ENCODE results near the gene COX19. TPM values are rescaled to one million over a fixed set of nuclear protein-coding genes. Genes with fewer than 3 reads are reported as not detected.

The COX19 gene
- total and polyA plus RNA-seq, 2 experiments from 2014 or later: 11.7 to 12.6 TPM

DNA sequence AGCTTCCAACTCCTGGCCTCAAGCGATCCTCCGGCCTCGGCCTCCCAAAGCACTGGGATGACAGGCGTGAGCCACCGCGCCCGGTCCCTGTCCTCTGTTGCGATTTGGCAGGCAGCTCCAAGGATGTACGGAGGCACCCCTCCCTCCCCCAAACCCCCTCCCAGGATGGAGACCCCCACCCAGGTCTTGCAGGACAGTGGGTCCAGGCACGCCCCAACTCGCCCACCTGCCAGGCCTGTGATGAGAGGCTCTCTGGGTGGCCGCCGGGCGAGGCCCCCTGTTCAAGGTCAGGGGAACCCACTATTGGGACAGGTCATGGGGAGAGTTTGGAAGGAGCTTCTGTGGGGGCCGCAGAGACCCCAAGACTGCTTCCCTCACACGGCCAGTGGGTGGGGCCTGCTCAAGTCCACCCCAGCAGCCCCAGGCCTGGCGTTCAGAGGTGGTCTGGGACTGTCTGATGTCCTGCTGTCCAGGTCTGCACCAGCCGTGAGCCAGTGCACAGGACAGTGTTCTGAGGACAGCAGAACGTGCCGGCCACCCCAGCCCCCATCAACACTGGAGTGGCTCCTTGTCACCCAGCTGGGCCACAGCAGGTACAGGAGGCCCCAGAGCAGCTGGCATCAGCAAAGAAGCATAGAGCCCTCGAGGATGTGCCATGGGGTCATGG lies 23.3 kb downstream of the COX19 start:
- Histone ChIP-seq H4K20me1 (replicated peaks; ENCODE audit: insufficient read depth) (no peaks in the 10 kb centered on the region), H3K36me3 (ENCODE audit: insufficient read depth) (no peaks in the 10 kb centered on the region), H2AFZ (no peak overlapping the region), H3K27ac (ENCODE audit: low read depth) (no peak overlapping the region), H3K9me2 (ENCODE audit: insufficient read depth) (no peaks in the 10 kb centered on the region), H3K4me1 (ENCODE audit: insufficient read depth) (no peaks in the 10 kb centered on the region; the same call in 1 of the 2 replicates), H3K4me3 (no peak overlapping the region), H3F3A (replicated peaks; ENCODE audit: low read depth) (peaks cover 6% of the 10 kb centered on the region; the same call in 1 of the 2 replicates), H3K79me2 (replicated peaks; ENCODE audit: insufficient read depth) (no peaks in the 10 kb centered on the region), H3K27me3 (ENCODE audit: insufficient read depth) (peaks cover 24% of the 10 kb centered on the region), H3K4me2 (no peak overlapping the region)
- ATAC-seq (no peak), DNase-seq (ENCODE audit: low spot score) (no peak)
- Mint-ChIP-seq H3K27me3 (ENCODE audit: insufficient read depth, low read depth, poor library complexity) (peaks cover 22% of the 10 kb centered on the region), H3K9me3 (no peaks in the 10 kb centered on the region; the same call in 2 of the 3 replicates), H3K36me3 (ENCODE audit: low read depth) (no peaks in the 10 kb centered on the region; the same call in 2 of the 3 replicates), H3K27ac (no peak overlapping the region), H3K4me3 (no peak overlapping the region), H3K4me1 (peaks cover 10% of the 10 kb centered on the region)
- no peak for TF ChIP-seq EZH2phosphoT487 (IDR thresholded peaks at IDR 0.05; ENCODE audit: unreplicated experiment)
- TF ChIP-seq, protein P1, sequence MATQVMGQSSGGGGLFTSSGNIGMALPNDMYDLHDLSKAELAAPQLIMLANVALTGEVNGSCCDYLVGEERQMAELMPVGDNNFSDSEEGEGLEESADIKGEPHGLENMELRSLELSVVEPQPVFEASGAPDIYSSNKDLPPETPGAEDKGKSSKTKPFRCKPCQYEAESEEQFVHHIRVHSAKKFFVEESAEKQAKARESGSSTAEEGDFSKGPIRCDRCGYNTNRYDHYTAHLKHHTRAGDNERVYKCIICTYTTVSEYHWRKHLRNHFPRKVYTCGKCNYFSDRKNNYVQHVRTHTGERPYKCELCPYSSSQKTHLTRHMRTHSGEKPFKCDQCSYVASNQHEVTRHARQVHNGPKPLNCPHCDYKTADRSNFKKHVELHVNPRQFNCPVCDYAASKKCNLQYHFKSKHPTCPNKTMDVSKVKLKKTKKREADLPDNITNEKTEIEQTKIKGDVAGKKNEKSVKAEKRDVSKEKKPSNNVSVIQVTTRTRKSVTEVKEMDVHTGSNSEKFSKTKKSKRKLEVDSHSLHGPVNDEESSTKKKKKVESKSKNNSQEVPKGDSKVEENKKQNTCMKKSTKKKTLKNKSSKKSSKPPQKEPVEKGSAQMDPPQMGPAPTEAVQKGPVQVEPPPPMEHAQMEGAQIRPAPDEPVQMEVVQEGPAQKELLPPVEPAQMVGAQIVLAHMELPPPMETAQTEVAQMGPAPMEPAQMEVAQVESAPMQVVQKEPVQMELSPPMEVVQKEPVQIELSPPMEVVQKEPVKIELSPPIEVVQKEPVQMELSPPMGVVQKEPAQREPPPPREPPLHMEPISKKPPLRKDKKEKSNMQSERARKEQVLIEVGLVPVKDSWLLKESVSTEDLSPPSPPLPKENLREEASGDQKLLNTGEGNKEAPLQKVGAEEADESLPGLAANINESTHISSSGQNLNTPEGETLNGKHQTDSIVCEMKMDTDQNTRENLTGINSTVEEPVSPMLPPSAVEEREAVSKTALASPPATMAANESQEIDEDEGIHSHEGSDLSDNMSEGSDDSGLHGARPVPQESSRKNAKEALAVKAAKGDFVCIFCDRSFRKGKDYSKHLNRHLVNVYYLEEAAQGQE (IDR thresholded peaks at IDR 0.05; ENCODE audit: unreplicated experiment): no peak
- TF ChIP-seq, protein P2, sequence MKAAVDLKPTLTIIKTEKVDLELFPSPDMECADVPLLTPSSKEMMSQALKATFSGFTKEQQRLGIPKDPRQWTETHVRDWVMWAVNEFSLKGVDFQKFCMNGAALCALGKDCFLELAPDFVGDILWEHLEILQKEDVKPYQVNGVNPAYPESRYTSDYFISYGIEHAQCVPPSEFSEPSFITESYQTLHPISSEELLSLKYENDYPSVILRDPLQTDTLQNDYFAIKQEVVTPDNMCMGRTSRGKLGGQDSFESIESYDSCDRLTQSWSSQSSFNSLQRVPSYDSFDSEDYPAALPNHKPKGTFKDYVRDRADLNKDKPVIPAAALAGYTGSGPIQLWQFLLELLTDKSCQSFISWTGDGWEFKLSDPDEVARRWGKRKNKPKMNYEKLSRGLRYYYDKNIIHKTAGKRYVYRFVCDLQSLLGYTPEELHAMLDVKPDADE (IDR thresholded peaks at IDR 0.05): no peak
- TF ChIP-seq STAT1 (IDR thresholded peaks at IDR 0.05; ENCODE audit: unreplicated experiment): no peak
- no peak for TF ChIP-seq JUNB (IDR thresholded peaks at IDR 0.05; ENCODE audit: unreplicated experiment)
- TF ChIP-seq, protein P3, sequence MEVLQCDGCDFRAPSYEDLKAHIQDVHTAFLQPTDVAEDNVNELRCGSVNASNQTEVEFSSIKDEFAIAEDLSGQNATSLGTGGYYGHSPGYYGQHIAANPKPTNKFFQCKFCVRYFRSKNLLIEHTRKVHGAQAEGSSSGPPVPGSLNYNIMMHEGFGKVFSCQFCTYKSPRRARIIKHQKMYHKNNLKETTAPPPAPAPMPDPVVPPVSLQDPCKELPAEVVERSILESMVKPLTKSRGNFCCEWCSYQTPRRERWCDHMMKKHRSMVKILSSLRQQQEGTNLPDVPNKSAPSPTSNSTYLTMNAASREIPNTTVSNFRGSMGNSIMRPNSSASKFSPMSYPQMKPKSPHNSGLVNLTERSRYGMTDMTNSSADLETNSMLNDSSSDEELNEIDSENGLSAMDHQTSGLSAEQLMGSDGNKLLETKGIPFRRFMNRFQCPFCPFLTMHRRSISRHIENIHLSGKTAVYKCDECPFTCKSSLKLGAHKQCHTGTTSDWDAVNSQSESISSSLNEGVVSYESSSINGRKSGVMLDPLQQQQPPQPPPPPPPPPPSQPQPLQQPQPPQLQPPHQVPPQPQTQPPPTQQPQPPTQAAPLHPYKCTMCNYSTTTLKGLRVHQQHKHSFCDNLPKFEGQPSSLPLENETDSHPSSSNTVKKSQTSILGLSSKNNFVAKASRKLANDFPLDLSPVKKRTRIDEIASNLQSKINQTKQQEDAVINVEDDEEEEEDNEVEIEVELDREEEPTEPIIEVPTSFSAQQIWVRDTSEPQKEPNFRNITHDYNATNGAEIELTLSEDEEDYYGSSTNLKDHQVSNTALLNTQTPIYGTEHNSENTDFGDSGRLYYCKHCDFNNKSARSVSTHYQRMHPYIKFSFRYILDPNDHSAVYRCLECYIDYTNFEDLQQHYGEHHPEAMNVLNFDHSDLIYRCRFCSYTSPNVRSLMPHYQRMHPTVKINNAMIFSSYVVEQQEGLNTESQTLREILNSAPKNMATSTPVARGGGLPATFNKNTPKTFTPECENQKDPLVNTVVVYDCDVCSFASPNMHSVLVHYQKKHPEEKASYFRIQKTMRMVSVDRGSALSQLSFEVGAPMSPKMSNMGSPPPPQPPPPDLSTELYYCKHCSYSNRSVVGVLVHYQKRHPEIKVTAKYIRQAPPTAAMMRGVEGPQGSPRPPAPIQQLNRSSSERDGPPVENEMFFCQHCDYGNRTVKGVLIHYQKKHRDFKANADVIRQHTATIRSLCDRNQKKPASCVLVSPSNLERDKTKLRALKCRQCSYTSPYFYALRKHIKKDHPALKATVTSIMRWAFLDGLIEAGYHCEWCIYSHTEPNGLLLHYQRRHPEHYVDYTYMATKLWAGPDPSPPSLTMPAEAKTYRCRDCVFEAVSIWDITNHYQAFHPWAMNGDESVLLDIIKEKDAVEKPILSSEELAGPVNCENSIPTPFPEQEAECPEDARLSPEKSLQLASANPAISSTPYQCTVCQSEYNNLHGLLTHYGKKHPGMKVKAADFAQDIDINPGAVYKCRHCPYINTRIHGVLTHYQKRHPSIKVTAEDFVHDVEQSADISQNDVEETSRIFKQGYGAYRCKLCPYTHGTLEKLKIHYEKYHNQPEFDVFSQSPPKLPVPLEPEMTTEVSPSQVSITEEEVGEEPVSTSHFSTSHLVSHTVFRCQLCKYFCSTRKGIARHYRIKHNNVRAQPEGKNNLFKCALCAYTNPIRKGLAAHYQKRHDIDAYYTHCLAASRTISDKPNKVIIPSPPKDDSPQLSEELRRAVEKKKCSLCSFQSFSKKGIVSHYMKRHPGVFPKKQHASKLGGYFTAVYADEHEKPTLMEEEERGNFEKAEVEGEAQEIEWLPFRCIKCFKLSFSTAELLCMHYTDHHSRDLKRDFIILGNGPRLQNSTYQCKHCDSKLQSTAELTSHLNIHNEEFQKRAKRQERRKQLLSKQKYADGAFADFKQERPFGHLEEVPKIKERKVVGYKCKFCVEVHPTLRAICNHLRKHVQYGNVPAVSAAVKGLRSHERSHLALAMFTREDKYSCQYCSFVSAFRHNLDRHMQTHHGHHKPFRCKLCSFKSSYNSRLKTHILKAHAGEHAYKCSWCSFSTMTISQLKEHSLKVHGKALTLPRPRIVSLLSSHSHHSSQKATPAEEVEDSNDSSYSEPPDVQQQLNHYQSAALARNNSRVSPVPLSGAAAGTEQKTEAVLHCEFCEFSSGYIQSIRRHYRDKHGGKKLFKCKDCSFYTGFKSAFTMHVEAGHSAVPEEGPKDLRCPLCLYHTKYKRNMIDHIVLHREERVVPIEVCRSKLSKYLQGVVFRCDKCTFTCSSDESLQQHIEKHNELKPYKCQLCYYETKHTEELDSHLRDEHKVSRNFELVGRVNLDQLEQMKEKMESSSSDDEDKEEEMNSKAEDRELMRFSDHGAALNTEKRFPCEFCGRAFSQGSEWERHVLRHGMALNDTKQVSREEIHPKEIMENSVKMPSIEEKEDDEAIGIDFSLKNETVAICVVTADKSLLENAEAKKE (CRISPR knock-in tag; IDR thresholded peaks at IDR 0.05): no peak
- TF ChIP-seq CREB1 (CRISPR knock-in tag; IDR thresholded peaks at IDR 0.05; ENCODE audit: low read depth): no peak
- TF ChIP-seq NANOG (IDR thresholded peaks at IDR 0.05; ENCODE audit: borderline replicate concordance): no peak
- TF ChIP-seq CTCF (conservative IDR thresholded peaks at IDR 0.05; ENCODE audit: low read depth in 2 of 2): no peak
- no peak for TF ChIP-seq EZH2 (IDR thresholded peaks at IDR 0.05; ENCODE audit: low read depth, unreplicated experiment)
- no peak for TF ChIP-seq POLR2AphosphoS5 (IDR thresholded peaks at IDR 0.05; ENCODE audit: low read depth)
- no peak for TF ChIP-seq ZNF114 (CRISPR knock-in tag; IDR thresholded peaks at IDR 0.05)
- TF ChIP-seq ZNF331 (CRISPR knock-in tag; IDR thresholded peaks at IDR 0.05; ENCODE audit: low read depth): no peak
